NCI-H146 (cell line): ENCODE results near the gene ARHGAP9.
"Not testable (repeated sequence)": the region's sequence is repeated elsewhere in the genome, so short reads cannot be mapped to it uniquely, and the experiment has no call there.

Experiments
- DNase-seq: peaks from one replicate; lab custom pipeline; 2025; lab: John Stamatoyannopoulos, UW

ARHGAP9 gene

DNA sequence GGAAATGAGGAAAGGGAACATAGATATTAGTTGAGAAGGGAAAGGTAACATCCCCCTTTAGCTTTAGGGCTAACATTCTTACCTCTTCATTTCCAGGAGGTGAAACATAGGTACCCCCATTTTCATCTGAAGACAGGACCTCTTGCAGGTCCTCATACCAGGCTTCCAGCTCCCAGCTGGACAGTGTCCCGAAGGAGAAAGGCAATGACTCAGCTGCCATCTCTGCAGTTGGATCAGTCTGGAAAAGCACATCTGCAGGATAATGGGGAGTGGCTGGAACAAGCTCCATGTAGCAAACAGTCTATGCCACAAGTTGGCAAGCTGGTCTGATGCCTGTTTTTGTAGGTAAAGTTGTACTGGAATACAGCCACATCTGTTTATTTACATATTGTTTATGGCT, 37.5 kb upstream of the ARHGAP9 start:
- DNase-seq = no peak

DNA sequence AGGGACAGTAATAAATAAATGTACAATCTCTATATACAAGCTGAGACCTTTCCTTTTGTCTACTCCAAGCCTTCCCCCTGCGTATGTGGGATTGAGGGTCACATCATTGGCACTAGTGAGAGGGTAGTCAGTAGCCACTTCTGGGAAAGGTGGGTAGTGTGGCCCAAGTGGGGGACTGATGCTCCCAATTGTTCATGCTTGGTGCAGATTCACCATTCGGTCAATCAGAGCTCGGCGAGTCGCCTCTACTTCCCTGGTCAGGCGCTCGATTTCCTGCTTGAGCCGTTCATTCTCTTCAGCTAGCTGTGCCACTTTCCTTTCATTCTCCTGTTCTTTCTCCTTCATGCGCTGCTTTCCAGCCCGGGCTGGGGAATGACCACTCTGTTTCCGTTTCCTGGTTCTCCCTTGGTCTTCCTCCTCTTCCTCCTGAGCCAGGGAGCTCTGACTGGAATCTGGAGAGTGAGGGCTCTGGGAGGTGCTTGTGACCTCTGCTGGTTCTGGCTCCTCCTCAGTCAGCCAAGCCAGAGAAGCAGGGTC, 37.0 kb upstream of the ARHGAP9 start:
- DNase-seq = no peak

DNA sequence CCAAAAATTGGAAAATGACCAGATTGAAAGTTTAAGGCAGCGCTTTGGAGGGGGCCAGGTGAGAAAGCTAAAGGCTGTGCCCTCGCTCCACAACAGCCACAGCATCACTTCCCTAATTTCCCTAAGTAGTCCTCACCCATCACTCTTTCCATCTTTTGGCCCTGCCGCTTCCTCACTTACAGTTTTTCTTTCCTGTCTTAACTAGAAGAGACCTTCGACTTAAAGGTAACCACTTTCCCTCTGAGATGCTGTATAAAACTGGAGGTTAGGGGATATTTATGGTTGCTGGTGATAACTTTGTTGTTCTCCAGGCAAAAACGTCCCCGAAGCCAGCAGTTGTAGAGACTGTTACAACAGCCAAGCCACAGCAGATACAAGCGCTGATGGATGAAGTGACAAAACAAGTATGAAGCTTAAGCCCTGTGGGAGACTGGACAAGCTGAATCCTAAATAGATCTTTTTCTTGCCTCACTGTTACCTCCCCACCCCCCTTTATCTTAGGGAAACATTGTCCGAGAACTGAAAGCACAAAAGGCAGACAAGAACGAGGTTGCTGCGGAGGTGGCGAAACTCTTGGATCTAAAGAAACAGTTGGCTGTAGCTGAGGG, 36.4 kb upstream of the ARHGAP9 start:
- DNase-seq = no peak

DNA sequence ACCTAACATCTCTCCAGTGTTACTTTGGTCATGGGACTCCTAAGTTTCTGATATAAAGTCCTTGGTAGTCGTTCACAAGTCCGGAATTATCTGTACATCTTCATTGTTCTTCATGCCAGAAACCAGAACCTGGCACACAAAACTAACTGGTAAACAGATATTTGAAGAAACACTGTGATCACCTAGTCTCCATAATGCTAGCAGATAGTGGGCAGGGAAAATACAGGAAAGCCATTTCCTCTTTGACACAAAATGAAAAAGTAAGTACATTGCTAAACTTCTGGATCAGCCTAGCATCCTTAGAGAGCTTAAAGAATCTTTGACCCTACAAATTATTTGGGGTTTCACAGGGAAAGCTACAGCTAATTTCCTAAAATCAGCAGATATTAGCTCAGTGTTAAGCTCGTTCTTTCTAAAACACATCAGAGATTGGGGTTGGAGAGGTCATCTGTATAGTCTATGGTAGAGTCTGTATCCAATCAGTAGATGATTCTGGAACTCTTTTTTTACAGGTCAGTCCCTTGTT, 35.8 kb upstream of the ARHGAP9 start:
- no peak for DNase-seq

DNA sequence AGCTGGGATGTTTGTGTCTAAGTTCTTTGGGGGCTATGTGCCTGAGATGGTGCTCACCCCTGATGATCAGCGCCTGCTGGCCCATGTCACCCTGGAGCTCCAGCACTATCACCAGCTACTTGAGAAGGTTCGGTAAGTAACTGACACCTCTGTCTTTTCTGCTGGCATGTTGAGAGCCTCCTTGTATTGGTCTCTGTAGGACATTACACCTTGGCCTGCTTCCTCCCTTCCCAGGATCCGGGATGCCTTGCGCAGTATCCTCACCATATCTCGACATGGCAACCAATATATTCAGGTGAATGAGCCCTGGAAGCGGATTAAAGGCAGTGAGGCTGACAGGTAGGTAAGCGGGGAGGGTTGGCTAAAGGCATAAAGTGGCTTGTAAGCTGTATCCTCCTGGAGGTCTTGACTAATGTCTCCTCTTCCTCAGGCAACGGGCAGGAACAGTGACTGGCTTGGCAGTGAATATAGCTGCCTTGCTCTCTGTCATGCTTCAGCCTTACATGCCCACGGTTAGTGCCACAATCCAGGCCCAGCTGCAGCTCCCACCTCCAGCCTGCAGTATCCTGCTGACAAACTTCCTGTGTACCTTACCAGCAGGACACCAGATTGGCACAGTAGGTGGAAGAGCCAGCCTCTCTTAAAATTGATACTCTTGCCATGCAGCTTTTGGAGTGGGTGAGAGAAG, 35.2 kb upstream of the ARHGAP9 start:
- DNase-seq = peak; percentile 37

DNA sequence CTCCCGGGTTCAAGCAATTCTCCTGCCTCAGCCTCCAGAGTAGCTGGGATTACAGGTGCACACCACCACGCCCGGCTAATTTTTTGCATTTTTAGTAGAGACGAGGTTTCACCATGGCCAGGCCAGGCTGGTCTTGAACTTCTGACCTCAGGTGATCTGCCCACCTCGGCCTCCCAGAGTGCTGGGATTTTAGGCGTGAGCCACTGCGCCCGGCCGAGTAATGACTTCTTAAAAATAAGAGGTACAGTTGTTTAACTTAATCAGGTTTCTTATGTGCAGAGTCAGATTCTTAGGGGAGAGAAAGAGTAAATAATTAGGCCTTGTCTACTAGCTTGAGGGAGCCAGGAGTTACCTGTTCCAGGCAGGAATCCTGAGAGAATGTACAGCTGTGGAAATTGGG, 34.6 kb upstream of the ARHGAP9 start:
- DNase-seq = not testable (repeated sequence)

DNA sequence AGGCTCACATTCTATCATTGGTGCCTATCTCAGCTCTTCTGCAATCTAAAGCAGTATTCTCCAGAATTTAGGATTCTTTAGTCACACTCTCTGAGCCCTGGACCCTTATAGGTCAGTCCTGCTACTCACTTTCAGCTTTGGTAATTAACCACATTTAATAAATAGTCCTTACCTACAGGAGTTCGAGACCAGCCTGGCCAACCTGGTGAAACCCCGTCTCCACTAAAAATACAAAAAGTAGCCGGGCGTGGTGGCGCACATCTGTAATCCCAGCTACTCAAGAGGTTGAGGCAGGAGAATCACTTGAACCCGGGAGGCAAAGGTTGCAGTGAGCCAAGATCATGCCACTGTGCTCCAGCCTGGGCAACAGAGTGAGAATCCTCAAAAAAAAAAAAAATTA, 34.0 kb upstream of the ARHGAP9 start:
- DNase-seq = not testable (repeated sequence)

DNA sequence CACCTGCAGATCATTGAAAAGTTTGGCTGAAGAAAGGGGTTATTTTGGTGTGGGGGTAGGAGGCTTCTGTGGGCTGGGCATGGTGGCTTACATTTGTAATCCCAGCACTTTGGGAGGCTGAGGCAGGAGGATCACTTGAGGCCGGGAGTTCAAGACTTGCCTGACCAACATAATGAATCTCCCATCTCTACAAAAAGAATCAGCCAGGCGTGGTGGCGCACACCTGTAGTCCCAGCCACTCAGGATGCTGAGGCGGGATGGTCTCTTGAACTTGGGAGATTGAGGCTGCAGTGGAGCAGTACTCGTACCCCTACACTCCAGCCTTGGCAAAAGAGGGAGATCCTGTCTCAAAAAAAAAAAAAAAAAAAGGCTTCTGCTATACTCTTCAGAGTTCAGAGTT, 33.6 kb upstream of the ARHGAP9 start:
- no peak for DNase-seq

DNA sequence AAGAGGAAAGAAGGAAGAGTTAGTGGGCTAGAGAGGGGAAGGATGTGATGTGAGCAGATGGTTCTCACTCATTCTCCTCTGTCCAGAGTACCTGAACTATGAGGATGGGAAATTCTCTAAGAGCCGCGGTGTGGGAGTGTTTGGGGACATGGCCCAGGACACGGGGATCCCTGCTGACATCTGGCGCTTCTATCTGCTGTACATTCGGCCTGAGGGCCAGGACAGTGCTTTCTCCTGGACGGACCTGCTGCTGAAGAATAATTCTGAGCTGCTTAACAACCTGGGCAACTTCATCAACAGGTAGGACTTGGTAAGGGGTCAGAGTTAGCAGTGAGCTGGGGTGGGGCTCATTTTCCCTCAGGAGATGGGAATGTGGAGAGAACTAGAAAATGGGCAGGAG, 33.0 kb upstream of the ARHGAP9 start:
- no peak for DNase-seq

DNA sequence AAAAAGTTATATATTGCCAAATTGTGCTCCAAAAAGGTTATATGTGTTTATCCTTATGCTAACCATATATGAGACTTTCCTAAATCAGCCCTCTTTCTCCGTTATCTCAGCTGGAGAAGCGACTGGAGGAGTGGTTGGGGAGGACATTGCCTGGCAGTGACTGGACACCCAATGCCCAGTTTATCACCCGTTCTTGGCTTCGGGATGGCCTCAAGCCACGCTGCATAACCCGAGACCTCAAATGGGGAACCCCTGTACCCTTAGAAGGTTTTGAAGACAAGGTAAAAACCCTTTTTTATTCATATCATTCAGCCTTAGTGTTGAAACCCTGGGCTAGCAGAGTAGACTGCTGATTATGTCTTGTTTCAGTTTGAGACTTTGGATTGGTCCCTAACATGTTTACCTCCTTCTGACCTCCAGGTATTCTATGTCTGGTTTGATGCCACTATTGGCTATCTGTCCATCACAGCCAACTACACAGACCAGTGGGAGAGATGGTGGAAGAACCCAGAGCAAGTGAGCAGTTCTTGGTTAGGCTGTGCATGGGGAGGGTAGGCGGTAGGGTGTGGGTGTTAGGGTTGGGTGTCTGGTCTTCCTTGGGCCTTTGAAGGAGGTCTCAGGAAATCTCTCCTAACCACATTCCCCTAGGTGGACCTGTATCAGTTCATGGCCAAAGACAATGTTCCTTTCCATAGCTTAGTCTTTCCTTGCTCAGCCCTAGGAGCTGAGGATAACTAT, 32.1 kb upstream of the ARHGAP9 start:
- no peak for DNase-seq

DNA sequence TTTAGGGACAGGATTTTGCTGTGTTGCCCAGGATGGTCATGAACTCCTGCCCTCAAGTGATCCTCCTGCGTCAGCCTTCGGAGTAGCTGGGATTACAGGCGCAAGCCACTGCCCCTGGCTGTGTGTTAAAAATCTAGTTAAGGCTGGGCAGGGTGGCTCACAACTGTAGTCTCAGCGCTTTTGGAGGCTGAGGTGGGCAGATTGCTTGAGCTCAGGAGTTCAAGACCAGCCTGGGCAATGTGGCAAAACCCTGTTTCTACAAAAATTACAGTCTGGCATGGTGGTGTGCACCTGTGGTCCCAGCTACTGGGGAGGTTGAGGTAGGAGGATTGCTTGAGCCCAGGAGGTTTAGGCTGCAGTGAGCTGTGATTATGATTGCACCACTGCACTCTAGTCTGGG, 31.5 kb upstream of the ARHGAP9 start:
- no peak for DNase-seq

DNA sequence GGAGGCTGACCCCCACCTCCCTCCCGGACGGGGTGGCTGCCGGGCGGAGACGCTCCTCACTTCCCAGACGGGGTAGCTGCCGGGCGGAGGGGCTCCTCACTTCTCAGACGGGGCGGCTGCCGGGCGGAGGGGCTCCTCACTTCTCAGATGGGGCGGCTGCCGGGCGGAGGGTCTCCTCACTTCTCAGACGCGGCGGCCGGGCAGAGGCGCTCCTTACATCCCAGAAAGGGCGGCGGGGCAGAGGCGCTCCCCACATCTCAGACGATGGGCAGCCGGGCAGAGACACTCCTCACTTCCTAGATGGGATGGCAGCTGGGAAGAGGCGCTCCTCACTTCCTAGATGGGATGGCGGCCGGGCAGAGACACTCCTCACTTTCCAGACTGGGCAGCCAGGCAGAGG, 28.1 kb upstream of the ARHGAP9 start:
- DNase-seq = not testable (repeated sequence)

DNA sequence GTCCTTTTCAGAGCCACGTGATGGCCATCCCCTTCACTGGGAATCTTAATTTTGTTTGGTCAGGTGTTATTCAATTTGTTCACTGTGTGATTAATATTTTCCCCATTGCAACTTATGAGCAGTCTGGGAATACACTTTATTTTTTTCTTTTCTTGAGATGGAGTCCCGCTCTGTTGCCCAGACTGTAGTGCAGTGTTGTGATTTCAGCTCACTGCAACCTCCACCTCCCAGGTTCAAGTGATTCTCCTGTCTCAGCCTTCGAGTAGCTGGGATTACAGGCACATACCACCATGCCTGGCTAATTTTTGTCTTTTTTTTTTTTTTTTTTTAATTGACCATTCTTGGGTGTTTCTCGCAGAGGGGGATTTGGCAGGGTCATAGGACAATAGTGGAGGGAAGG, 26.9 kb upstream of the ARHGAP9 start:
- DNase-seq = not testable (repeated sequence)

DNA sequence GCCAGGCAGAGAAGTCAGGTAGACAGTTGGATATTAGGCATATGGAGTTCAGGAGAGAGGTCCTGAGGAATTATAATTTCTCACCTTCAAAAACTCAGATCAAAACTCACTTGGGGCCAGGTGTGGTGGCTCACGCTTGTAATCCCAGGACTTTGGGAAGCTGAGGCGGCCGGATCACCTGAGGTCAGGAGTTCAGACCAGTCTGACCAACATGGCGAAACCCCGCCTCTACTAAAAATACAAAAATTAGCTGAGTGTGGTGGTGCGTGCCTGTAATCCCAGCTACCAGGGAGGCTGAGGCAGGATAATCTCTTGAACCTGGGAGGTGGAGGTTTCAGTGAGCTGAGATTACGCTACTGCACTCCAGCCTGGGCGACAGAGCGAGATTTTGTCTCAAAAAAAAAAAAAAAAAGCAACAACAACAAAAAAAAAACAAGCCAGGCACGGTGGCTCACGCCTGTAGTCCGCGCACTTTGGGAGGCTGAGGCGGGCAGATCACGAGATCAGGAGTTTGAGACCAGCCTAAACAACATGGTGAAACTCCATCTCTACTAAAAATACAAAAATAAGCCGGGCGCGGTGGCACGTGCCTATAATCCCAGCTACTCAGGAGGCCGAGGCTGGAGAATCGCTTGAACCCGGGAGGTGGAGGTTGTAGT, 22.8 kb upstream of the ARHGAP9 start:
- DNase-seq = not testable (repeated sequence)

DNA sequence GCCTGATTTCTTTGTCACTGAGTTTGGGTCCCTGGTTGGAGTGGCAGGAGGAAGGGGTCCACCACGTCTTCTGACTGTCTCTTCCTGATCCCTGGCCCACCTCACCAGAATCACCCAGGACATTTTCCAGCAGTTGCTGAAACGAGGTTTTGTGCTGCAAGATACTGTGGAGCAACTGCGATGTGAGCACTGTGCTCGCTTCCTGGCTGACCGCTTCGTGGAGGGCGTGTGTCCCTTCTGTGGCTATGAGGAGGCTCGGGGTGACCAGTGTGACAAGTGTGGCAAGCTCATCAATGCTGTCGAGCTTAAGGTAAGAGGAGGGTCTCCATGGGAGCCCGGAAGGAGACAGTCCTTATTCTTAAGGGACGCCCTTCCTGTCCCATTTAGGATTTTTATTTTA, 20.5 kb upstream of the ARHGAP9 start:
- no peak for DNase-seq

DNA sequence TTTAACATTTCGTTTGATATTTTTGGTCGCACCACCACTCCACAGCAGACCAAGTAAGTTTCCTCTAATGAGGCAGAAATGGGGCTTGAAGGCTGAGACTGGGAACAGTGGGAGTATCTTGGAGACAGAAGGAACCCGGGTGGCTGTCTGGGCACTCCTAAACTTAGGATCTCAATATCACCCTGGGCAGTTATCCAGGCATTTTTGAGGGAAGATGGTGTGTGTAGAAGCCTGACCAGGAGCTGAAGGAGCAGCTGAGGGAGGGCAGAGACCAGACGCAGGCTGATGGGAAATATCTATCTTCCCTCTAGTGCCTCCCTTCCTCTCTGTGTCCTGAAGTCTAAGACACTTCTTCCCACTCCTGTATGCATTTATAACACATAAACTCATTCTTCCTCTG, 18.9 kb upstream of the ARHGAP9 start:
- no peak for DNase-seq

DNA sequence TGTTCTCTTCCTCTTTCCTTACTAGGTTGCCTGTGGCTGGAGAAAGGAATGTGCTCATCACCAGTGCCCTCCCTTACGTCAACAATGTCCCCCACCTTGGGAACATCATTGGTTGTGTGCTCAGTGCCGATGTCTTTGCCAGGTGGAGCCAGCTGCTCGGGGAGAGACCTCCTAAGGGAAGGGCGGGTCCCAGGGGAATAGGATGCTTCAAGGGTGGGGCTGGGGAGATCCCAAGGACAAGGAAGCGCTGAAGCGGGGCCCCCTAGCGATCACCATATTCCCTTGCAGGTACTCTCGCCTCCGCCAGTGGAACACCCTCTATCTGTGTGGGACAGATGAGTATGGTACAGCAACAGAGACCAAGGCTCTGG, 18.5 kb upstream of the ARHGAP9 start:
- no peak for DNase-seq

DNA sequence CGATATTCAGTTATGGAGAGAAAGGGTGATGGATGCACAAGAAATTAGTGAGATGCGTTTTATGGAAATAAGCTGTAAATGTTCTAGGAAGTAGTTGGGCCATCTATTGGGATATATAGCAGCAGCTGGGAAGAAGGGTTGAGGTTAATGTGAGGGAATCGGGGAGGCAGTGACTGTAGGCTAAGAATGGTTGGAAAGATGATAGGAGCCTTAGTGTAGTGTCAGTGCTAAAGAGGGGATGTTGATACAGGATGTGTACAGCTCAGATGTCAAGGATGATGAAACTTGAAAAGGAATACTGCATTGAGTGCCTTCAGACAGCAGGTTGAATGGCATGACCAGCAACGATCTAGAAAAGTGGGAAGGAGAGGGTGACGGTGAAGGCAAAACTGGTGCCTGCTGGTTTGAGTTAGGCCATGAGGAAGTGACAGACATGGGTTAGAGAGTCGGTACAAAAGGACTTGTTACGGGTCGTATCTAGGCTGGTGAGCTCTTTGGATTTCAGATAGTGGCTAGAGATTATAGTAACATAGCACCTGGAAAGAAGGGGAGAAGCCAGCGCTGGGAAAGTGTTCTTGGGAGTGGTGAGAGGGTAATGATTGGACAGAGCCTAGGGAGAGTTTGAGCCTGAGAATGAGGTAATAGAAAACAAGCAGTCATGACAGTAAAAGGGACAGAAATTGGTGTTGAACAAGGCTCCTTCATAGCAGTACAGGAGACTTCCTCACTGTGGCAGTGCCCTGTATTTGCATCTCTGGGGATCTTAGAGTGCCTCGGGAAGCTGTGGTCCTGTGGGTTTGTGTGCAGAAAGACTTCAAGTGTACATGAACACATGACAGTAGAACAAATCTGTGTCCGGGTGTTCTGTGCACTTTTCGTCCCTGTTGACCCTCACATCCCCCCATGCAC, 17.8 kb upstream of the ARHGAP9 start:
- no peak for DNase-seq

DNA sequence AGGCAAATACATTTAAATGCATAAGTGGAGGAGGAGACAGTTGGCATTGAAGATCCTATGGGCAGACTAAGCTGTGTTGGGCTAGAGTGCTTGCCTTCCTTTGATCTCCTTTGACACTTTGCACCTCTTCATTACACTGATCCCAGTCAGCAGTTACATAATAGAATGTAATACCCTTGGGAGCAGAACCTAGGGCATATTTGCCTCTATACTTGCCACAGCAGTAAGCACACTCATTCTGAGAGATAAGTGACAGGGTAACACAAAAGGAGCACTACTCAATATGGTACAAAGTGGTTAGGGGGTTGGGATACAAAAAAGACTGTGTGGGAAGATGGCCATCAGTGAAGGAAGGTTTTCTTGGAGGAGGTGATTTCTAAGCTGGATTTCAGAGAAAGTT, 17.2 kb upstream of the ARHGAP9 start:
- no peak for DNase-seq

DNA sequence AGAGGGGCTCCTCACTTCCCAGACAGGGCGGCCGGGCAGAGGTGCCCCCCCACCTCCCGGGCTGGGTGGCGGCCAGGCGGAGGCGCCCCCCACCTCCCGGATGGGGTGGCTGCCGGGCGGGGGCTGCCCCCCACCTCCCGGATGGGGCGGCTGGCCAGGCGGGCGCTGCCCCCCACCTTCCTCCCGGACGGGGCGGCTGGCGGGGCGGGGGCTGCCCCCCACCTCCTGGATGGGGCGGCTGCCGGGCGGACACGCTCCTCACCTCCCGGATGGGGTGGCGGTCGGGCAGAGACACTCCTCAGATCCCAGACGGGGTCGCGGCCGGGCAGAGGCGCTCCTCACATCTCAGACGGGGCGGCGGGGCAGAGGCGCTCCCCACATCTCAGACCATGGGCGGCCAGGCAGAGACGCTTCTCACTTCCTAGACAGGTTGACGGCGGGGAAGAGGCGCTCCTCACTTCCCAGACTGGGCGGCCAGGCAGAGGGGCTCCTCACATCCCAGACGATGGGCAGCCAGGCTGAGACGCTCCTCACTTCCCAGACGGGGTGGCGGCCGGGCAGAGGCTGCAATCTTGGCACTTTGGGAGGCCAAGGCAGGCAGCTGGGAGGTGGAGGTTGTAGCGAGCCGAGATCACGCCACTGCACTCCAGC, 15.5 kb upstream of the ARHGAP9 start:
- not testable (repeated sequence) for DNase-seq
